Right atrium auricular region (tissue), 2 donors: ENCODE data around the gene COL21A1. TPM values are rescaled to one million over a fixed set of nuclear protein-coding genes. Genes with fewer than 3 reads are reported as not detected.
"Not testable (repeated sequence)": the region's sequence is repeated elsewhere in the genome, so short reads cannot be mapped to it uniquely, and the experiment has no call there.

Experiments
- DNase-seq: peaks from one replicate; pipeline ENCODE4 v3.0.0-alpha.2; 2019; ENCODE audit warnings: low spot score
- H3K27ac ChIP-seq, 2 donors: fragments of 200-600 bp; sonication (generic); 1 replicate in 1 of 2; 2 replicates in 1 of 2; pipeline ENCODE4 v1.5.1; 2016 to 2019
- H3K27me3 ChIP-seq, 2 donors: fragments of 200-600 bp; sonication (generic); one replicate each; pipeline versions ENCODE4 v1.5.1 to v1.6.0; 2017 to 2019
- H3K36me3 ChIP-seq: fragments of 200-600 bp; sonication (generic); one replicate; pipeline ENCODE4 v1.5.1; 2016
- H3K4me1 ChIP-seq, 2 donors: fragments of 200-600 bp; sonication (generic); one replicate each; pipeline versions ENCODE4 v1.5.1 to v1.6.0; 2017 to 2019
- H3K4me3 ChIP-seq, 2 donors: fragments of 200-600 bp; sonication (generic); 1 replicate in 1 of 2; 2 replicates in 1 of 2; pipeline ENCODE4 v1.5.1; 2017 to 2019; ENCODE audit warnings: mild to moderate bottlenecking in 1 of 2, moderate library complexity in 1 of 2
- H3K9me3 ChIP-seq, 2 donors: fragments of 200-600 bp; sonication (generic); one replicate each; pipeline ENCODE4 v1.5.1; 2019
- total RNA-seq, 2 donors: library from RNA; depleted of rRNA; stranded (reverse); fragments of >200 nt; gene quantifications; one replicate each; pipeline ENCODE4 v1.1.0, GENCODE V29; 2016
- TF ChIP-seq, protein P1 (sequence below), 2 donors: fragments of 200-600 bp; sonication (generic); IDR thresholded peaks; one replicate each; pipeline ENCODE4 v1.5.1; 2019; ENCODE audit warnings: antibody characterized with exemption in 2 of 2

Gene COL21A1
- total RNA-seq, 2 donors from 2014 or later: 13.6 to 89.7 TPM

DNA sequence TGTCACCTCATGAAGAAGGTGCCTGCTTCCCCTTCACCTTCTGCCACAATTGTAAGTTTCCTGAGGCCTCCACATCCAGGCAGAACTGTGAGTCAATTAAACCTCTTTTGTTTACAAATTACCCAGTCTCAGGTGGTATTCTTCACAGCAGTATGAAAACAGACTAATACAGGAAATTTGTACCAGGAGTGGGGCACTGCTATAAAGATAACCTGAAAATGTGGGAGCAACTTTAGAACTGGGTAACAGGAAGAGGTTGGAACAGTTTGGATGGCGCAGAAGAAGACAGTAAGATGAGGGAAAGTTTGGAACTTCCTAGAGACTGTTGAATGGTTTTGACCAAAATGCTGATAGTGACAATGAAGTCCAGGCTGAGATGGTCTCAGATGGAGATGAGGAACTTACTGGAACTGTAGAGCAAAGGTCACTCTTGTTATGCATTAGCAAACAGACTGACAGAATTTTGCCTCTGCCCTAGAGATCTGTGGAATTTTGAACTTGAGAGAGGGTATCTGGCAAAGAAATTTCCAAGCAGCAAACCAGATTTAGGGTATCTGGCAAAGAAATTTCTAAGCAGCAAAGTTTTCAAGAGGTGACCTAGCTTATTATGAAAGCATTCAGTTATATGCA lies 23.5 kb upstream of the COL21A1 start:
- Histone ChIP-seq H3K4me3 (no peak overlapping the region), H3K27me3 (no peaks in the 10 kb centered on the region), H3K9me3 (peaks cover 0 to 26% of the 10 kb centered on the region in 2 donors), H3K27ac (no peak overlapping the region), H3K4me1 (no peaks in the 10 kb centered on the region), H3K36me3 (no peaks in the 10 kb centered on the region)
- TF ChIP-seq, protein P1, sequence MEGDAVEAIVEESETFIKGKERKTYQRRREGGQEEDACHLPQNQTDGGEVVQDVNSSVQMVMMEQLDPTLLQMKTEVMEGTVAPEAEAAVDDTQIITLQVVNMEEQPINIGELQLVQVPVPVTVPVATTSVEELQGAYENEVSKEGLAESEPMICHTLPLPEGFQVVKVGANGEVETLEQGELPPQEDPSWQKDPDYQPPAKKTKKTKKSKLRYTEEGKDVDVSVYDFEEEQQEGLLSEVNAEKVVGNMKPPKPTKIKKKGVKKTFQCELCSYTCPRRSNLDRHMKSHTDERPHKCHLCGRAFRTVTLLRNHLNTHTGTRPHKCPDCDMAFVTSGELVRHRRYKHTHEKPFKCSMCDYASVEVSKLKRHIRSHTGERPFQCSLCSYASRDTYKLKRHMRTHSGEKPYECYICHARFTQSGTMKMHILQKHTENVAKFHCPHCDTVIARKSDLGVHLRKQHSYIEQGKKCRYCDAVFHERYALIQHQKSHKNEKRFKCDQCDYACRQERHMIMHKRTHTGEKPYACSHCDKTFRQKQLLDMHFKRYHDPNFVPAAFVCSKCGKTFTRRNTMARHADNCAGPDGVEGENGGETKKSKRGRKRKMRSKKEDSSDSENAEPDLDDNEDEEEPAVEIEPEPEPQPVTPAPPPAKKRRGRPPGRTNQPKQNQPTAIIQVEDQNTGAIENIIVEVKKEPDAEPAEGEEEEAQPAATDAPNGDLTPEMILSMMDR (IDR thresholded peaks at IDR 0.05): no peak
- DNase-seq: no peak

DNA sequence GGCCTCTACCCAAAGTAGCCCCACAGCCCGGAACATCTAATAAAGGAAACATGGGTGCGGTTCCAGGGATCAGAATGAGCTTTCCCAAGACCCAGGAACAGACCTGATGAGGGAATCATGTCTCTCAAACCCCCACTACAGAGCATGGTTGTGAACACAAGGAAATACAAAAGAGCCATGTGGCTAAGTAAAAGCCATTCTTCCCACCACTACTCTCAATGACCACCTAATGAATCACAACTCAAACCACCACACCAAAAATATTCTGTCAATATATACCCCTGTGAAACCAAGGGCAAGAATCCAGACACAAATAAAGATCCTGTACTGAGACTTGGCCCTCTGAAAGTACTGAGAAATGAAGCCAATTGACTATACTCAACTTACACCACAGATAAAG lies 20.9 kb upstream of the COL21A1 start:
- Histone ChIP-seq H3K4me3 (no peak overlapping the region), H3K27ac (no peak overlapping the region), H3K27me3 (no peaks in the 10 kb centered on the region), H3K9me3 (peaks cover 0 to 21% of the 10 kb centered on the region in 2 donors), H3K4me1 (no peaks in the 10 kb centered on the region), H3K36me3 (no peaks in the 10 kb centered on the region)
- no peak for DNase-seq
- TF ChIP-seq, protein P1 (IDR thresholded peaks at IDR 0.05): no peak

DNA sequence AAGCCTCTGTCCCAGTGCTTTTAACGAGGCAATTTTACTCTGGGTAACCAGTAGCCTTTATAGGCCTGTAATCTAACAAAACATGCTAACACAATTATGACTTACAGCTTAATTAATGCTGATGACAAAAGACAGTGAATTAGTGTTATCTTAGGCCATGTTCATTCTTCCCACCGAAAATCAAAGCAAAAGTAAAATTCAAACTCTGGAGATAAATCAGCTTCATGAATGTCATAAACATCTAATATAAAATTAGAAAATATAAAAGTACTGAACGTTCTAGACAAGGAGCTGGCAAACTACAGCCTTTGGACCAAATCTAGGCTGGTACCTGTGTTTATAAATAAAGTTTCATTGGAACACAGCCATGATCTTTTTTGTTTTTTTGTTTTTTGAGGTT lies 18.6 kb upstream of the COL21A1 start:
- TF ChIP-seq, protein P1 (IDR thresholded peaks at IDR 0.05): no peak
- Histone ChIP-seq H3K9me3 (peaks cover 0 to 18% of the 10 kb centered on the region in 2 donors), H3K27ac (no peak overlapping the region), H3K4me1 (no peaks in the 10 kb centered on the region), H3K36me3 (no peaks in the 10 kb centered on the region), H3K27me3 (no peaks in the 10 kb centered on the region), H3K4me3 (no peak overlapping the region)
- no peak for DNase-seq

DNA sequence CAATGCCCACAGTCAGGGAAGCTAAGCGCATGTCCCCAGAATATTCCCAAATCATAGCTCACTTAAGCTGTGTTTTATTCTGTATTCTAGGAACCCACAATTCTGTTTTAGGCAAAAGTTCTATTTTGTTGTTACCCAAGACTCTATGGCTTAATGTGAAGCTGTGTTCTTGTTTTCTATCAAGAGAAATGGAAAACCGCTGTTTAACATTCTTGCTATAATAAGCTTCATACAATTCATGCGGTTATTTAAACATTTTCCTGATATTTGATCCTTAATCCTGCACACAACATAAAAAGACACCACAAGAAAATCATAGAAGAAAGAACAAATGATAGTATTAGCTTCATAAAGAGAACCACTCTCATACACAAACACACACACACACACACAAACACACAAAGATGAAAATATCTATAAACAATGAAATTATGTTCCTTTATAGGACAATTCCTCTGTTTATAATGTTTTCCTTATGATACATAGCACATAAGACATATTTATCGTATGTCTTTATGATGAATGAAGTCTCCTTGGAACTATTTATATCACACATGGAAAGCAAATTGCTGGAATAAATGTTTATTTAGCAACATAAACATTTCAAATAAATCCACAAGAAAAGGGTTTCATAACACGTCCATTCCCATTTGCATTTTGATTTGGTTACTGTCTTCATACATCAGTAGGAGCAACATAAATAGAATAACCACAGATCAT lies 16.4 kb upstream of the COL21A1 start:
- no peaks in the 10 kb centered on the region for H3K27me3 ChIP-seq
- no peak for DNase-seq
- TF ChIP-seq, protein P1 (IDR thresholded peaks at IDR 0.05): no peak
- no peaks in the 10 kb centered on the region for H3K36me3 ChIP-seq
- H3K27ac ChIP-seq: no peak overlapping the region
- peaks cover 0 to 3% of the 10 kb centered on the region in 2 donors for H3K4me1 ChIP-seq
- H3K9me3 ChIP-seq: peaks cover 0 to 4% of the 10 kb centered on the region in 2 donors
- no peak overlapping the region for H3K4me3 ChIP-seq

DNA sequence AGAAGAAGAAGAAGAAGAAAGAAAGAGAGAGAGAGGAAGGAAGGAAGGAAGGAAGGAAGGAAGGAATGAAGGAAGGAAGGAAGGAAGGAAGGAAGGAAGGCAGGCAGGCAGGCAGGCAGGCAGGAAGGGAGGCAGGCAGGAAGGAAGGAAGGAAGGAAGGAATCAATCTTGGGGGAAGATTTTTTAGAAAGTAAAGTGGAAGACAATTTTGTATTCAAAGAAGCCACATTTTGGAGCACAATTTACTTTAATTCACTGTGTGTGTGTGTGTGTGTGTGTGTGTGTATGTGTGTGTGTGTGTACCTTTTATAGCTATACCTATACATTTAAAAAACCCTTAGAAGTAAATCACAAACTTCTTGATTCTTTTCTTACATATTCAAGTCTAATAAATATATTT lies 13.2 kb upstream of the COL21A1 start:
- H3K9me3 ChIP-seq, H3K4me1 ChIP-seq, H3K27me3 ChIP-seq, H3K36me3 ChIP-seq, DNase-seq, H3K27ac ChIP-seq, H3K4me3 ChIP-seq: not testable (repeated sequence)

DNA sequence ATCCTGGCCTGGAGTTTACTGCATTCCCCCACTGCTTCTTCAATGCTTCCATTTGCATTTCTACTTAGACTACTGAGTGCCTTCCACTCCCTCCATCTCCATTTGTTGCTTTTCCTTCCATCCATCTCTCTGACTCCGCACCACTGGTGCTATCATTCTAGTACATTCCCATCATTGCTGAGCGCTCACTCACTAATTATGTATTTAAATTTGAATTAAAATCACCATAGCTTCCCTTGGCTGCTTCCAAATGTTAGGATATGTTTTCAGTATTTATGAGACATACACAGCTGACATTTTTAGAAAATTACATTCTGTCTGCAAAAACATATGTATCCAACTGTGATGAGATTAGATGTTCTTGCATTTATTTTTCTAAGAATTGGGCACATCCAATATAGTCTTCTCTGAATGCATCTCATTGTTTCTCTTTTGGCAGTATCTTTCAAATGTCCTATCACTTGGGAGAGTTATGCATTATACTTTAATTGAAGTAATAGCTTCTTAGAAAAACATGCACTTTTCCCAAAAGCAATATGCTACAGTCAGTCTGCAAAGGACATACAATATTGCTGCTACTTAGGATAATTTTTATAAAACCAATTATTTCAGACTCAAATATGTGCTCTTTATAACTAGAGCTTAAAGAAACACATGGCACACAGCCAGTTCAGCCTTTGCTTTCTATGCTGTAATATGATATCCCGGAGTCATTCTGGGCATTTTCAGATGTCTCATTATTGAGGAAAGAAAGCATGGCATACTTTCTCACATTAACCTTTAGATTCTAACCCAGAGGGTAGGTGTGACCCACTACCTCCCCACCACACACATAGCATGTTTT lies 12.1 kb upstream of the COL21A1 start:
- Histone ChIP-seq H3K27me3 (no peaks in the 10 kb centered on the region), H3K36me3 (no peaks in the 10 kb centered on the region), H3K4me3 (no peak overlapping the region), H3K27ac (no peak overlapping the region), H3K4me1 (peaks cover 0 to 3% of the 10 kb centered on the region in 2 donors), H3K9me3 (no peaks in the 10 kb centered on the region)
- TF ChIP-seq, protein P1 (IDR thresholded peaks at IDR 0.05): no peak
- DNase-seq: no peak
